Measurements from ENCODE around the gene A3GALT2.
A peak's percentile ranks its signal among the peaks of the same experiment; 100 is the strongest.

A3GALT2 gene

GRCh38 chr1:33338440-33339211 lies 17.7 kb upstream of the A3GALT2 start:
- intact Hi-C loops (cut with DNase I) = no loop called here
- peak in 11 of 42 donors; percentile 34 to 75 (median 46) for DNase-seq

- intact Hi-C loops (cut with DNase I) = no loop called here
- DNase-seq = peak in 1 of 42 donors; percentile 10
Observed at GRCh38 chr1:33338048-33338439, 17.1 kb upstream of the A3GALT2 start.

- DNase-seq = peak in 1 of 42 donors; percentile 18
- intact Hi-C loops (cut with DNase I) = no loop called here
Observed at GRCh38 chr1:33337441-33337840, 16.5 kb upstream of the A3GALT2 start.

GRCh38 chr1:33336580-33336979 lies 15.7 kb upstream of the A3GALT2 start:
- intact Hi-C loops (cut with DNase I) = no loop called here
- peak in 2 of 42 donors; percentile 16 to 18 for DNase-seq

GRCh38 chr1:33335020-33335419 lies 14.1 kb upstream of the A3GALT2 start:
- intact Hi-C loops (cut with DNase I) = no loop called here
- DNase-seq = peak in 1 of 42 donors; percentile 28

- intact Hi-C loops (cut with DNase I) = no loop called here
- peak in 4 of 42 donors; percentile 30 to 51 (median 42) for DNase-seq
Observed at GRCh38 chr1:33334081-33334552, 13.2 kb upstream of the A3GALT2 start.

- intact Hi-C loops (cut with DNase I) = no loop called here
- peak in 7 of 42 donors; percentile 32 to 69 (median 54) for DNase-seq
Observed at GRCh38 chr1:33332881-33333280, 12.0 kb upstream of the A3GALT2 start.

- intact Hi-C loops (cut with DNase I) = no loop called here
- no peak for DNase-seq
Observed at GRCh38 chr1:33332357-33332789, 11.5 kb upstream of the A3GALT2 start.

- intact Hi-C loops (cut with DNase I) = no loop called here
- DNase-seq = peak in 2 of 42 donors; percentile 15 to 41
Observed at GRCh38 chr1:33331444-33332356, 10.8 kb upstream of the A3GALT2 start.

GRCh38 chr1:33330906-33331305 lies 10.0 kb upstream of the A3GALT2 start:
- intact Hi-C loops (cut with DNase I) = no loop called here
- no peak for DNase-seq

- no peak for DNase-seq
- intact Hi-C loops (cut with DNase I) = no loop called here
Observed at GRCh38 chr1:33330361-33330890, 9.5 kb upstream of the A3GALT2 start.

GRCh38 chr1:33329600-33330305 lies 8.9 kb upstream of the A3GALT2 start:
- intact Hi-C loops (cut with DNase I) = no loop called here
- DNase-seq = no peak

- no peak for DNase-seq
- intact Hi-C loops (cut with DNase I) = no loop called here
Observed at GRCh38 chr1:33328817-33329216, 7.9 kb upstream of the A3GALT2 start.

GRCh38 chr1:33327587-33328325 lies 6.9 kb upstream of the A3GALT2 start:
- intact Hi-C loops (cut with DNase I) = no loop called here
- DNase-seq = peak in 35 of 42 donors; percentile 19 to 84 (median 59)

GRCh38 chr1:33326785-33327184 lies 5.9 kb upstream of the A3GALT2 start:
- intact Hi-C loops (cut with DNase I) = no loop called here
- DNase-seq = no peak

GRCh38 chr1:33324677-33325575 lies 4.0 kb upstream of the A3GALT2 start:
- intact Hi-C loops (cut with DNase I) = no loop called here
- DNase-seq = no peak

Measured in head of caudate nucleus (tissue), 42 donors.